Erythroblast (primary cell): ENCODE data around the gene KAZN.

Source experiments
- GATA1 ChIP-seq: IDR thresholded peaks from 2 replicates; pipeline ENCODE4 v1.6.1; 2011; ENCODE audit warnings: low read depth, mild to moderate bottlenecking, control low read depth, low read length, moderate library complexity
- POLR2A ChIP-seq: IDR thresholded peaks from 2 replicates; pipeline ENCODE4 v1.6.1; 2011; ENCODE audit warnings: mild to moderate bottlenecking, low read length

- no peak for TF ChIP-seq POLR2A
- no peak for TF ChIP-seq GATA1
Measured at GRCh38 chr1:14954210-14954609, 355.7 kb downstream of the KAZN start.
